Lung (tissue), 12 donors: ENCODE results near the gene ETHE1. TPM values are rescaled to one million over a fixed set of nuclear protein-coding genes. Genes with fewer than 3 reads are reported as not detected.
"Not testable (repeated sequence)": the region's sequence is repeated elsewhere in the genome, so short reads cannot be mapped to it uniquely, and the experiment has no call there.

ENCODE experiments used
- ATAC-seq: fragments of 200-7000 bp; cut with Tn5 transposase; one replicate; pipeline ENCODE4 v1.9.1; 2020; ENCODE audit warnings: moderate number of reproducible peaks; ENCODE audit not compliant: insufficient read depth, low FRiP score
- DNase-seq, 3 donors: peaks; one replicate each; pipeline ENCODE4 v3.0.0-alpha.2; 2013 to 2017
- H3K27ac ChIP-seq, 2 donors: one replicate each; pipeline ENCODE4 v1.5.1; 2013; ENCODE audit warnings: mild to moderate bottlenecking in 2 of 2, moderate library complexity in 2 of 2, control low read depth in 1 of 2, inconsistent platforms in 1 of 2, low read depth in 1 of 2, low read length in 1 of 2
- H3K27me3 ChIP-seq, 3 donors: one replicate each; pipeline ENCODE4 v1.5.1; 2013; ENCODE audit warnings: low read length in 2 of 3; ENCODE audit not compliant: control insufficient read depth in 3 of 3, insufficient read depth in 3 of 3
- H3K36me3 ChIP-seq, 4 donors: one replicate each; pipeline ENCODE4 v1.5.1; 2013; ENCODE audit warnings: low read length in 4 of 4, mild to moderate bottlenecking in 1 of 4, moderate library complexity in 1 of 4; ENCODE audit not compliant: control insufficient read depth in 4 of 4, insufficient read depth in 4 of 4
- H3K4me1 ChIP-seq, 5 donors: one replicate each; pipeline ENCODE4 v1.5.1; 2013; ENCODE audit warnings: low read length in 5 of 5, mild to moderate bottlenecking in 2 of 5, moderate library complexity in 1 of 5; ENCODE audit not compliant: control insufficient read depth in 5 of 5, insufficient read depth in 5 of 5
- H3K4me3 ChIP-seq: one replicate; pipeline ENCODE4 v1.5.1; 2013; ENCODE audit warnings: mild to moderate bottlenecking, control low read depth, moderate library complexity
- H3K9ac ChIP-seq, 2 donors: one replicate each; pipeline ENCODE4 v1.5.1; 2013; ENCODE audit warnings: low read length in 2 of 2, control low read depth in 1 of 2; ENCODE audit not compliant: insufficient read depth in 1 of 2
- H3K9me3 ChIP-seq, 4 donors: one replicate each; pipeline ENCODE4 v1.5.1; 2013; ENCODE audit warnings: low read length in 3 of 4, mild to moderate bottlenecking in 1 of 4, moderate library complexity in 1 of 4; ENCODE audit not compliant: control insufficient read depth in 4 of 4, insufficient read depth in 3 of 4
- WGBS, 2 donors: extraction: QIAGEN DNeasy Blood & Tissue Kit; methylation state at CpG; one replicate each; pipeline ENCODE4 v1.1.7; 2013; 5-methylcytosine and 5-hydroxymethylcytosine counted together
- polyA plus RNA-seq, 2 donors: library from polyadenylated mRNA; stranded (reverse); fragments of 200-250 nt; gene quantifications; one replicate each; pipeline ENCODE4 v1.2.1, GENCODE V29; 2013
- total RNA-seq, 2 donors: library from RNA; depleted of rRNA in 1 of 2; stranded (reverse); fragments of >200 nt in 1 of 2; gene quantifications; one replicate each; pipeline ENCODE4 v1.2.1, GENCODE V29; 2014 to 2021
- TF ChIP-seq, protein P1 (sequence below): IDR thresholded peaks from 2 replicates; pipeline ENCODE4 v1.5.1; 2012; ENCODE audit warnings: mild to moderate bottlenecking; ENCODE audit errors: control extremely low read depth, extremely low read depth
- donor health status: control.
- donor health status: control.
- donor health status: Bipolar disorder and iron deficiency.
- donor health status: healthy.
- donor health status: DM: yes; HTN: yes; CAD: no.

The ETHE1 gene
- total and polyA plus RNA-seq, 4 donors, result 15.0 to 76.9 (median 37.5) TPM

DNA sequence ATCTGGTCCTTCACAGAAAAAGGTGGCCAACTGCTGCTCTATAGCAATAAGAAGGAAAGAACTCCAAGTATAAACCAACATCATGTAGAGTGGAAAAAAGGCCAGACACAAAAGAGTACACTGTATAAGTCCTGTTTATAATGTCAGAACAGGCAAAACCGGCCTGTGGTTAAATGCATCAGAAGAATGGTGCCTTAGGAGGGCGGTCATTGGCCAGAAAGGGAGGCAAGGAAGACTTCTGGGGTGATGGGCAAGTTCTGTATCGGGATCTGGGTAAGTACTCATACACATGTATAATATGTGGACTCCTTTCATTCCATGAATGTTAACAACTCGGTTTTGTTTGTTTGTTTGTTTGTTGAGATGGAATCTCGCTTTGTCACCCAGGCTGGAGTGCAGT lies 4.1 kb downstream of the ETHE1 start:
- ATAC-seq (no peak), DNase-seq (no peak)
- Histone ChIP-seq H3K4me1 (peaks cover 0 to 23% (median 6%) of the 10 kb centered on the region in 5 donors), H3K36me3 (no peaks in the 10 kb centered on the region), H3K9me3 (no peaks in the 10 kb centered on the region), H3K27me3 (no peaks in the 10 kb centered on the region), H3K27ac (no peak overlapping the region), H3K4me3 (no peak overlapping the region), H3K9ac (no peak overlapping the region)
- TF ChIP-seq, protein P1, sequence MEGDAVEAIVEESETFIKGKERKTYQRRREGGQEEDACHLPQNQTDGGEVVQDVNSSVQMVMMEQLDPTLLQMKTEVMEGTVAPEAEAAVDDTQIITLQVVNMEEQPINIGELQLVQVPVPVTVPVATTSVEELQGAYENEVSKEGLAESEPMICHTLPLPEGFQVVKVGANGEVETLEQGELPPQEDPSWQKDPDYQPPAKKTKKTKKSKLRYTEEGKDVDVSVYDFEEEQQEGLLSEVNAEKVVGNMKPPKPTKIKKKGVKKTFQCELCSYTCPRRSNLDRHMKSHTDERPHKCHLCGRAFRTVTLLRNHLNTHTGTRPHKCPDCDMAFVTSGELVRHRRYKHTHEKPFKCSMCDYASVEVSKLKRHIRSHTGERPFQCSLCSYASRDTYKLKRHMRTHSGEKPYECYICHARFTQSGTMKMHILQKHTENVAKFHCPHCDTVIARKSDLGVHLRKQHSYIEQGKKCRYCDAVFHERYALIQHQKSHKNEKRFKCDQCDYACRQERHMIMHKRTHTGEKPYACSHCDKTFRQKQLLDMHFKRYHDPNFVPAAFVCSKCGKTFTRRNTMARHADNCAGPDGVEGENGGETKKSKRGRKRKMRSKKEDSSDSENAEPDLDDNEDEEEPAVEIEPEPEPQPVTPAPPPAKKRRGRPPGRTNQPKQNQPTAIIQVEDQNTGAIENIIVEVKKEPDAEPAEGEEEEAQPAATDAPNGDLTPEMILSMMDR, result no peak
- WGBS, 2 donors, result 80 to 89% methylated on average over 5 of the region's 5 CpGs

DNA sequence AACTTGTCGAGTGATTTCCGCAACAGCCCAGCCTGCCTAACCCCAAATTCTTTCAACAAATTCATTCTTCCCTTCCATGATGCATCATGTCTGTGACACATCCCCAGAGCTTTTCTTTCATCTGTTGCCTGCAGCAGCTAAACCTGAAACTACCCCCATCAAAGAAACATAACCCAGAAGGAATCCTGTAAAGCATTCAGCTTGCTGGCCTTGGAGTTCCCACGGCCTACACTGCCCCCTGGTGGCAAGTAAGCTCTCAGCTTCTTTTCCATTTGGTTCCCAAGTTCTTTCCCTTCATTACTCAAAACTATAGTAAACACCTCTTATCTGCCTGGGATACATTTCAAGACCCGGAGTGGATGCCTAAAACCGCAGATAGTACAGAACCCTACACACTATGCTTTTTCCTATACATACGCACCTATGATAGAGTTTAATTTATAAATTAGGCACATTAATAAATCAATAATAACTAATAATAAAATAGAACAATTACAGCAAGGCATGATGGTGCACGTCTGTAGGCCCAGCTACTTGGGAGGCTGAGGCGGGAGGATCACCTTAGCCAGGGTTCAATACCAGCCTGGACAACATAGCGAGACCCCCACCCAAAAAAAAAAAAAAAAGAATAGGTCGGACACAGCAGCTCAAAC lies 7.4 kb downstream of the ETHE1 start:
- H3K4me1 ChIP-seq, result peaks cover 0 to 2% (median 0%) of the 10 kb centered on the region in 5 donors
- 55 to 62% methylated on average over 10 of the region's 10 CpGs for WGBS, 2 donors
- no peak overlapping the region for H3K9ac ChIP-seq
- ATAC-seq (no peak), DNase-seq (peak; percentile 86 to 91 (median 86))
- TF ChIP-seq, protein P1, result peak; percentile 90
- no peaks in the 10 kb centered on the region for H3K9me3 ChIP-seq
- no peaks in the 10 kb centered on the region for H3K27me3 ChIP-seq
- no peak overlapping the region for H3K4me3 ChIP-seq
- peaks cover 0 to 1% (median 0%) of the 10 kb centered on the region in 4 donors for H3K36me3 ChIP-seq
- no peak overlapping the region for H3K27ac ChIP-seq

DNA sequence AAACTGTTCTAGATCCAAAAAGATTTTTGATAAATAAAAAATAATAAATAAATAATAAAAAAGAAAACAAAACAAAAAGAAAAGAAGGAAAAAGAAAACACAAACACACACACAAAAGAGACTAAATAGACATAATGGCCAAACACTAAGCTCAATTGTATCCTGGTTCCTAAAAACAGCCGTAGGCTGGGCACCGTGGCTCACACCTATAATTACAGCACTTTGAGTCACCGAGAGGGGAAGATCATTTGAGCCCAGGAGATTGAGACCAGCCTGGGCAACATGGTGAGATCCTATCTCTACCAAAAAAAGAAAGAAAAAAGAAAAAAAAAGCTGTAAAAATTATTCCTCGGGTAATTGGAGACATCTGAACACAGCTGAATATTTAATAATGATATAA lies 8.9 kb downstream of the ETHE1 start:
- ATAC-seq (no peak), DNase-seq (no peak)
- no peaks in the 10 kb centered on the region for H3K27me3 ChIP-seq
- no peak overlapping the region for H3K9ac ChIP-seq
- WGBS, 2 donors, result 83 to 88% methylated on average over 4 of the region's 4 CpGs
- no peak overlapping the region for H3K27ac ChIP-seq
- no peak overlapping the region for H3K4me3 ChIP-seq
- TF ChIP-seq, protein P1, result no peak
- H3K4me1 ChIP-seq, result peaks cover 0 to 2% (median 0%) of the 10 kb centered on the region in 5 donors
- peaks cover 0 to 1% (median 0%) of the 10 kb centered on the region in 4 donors for H3K36me3 ChIP-seq
- H3K9me3 ChIP-seq, result no peaks in the 10 kb centered on the region

DNA sequence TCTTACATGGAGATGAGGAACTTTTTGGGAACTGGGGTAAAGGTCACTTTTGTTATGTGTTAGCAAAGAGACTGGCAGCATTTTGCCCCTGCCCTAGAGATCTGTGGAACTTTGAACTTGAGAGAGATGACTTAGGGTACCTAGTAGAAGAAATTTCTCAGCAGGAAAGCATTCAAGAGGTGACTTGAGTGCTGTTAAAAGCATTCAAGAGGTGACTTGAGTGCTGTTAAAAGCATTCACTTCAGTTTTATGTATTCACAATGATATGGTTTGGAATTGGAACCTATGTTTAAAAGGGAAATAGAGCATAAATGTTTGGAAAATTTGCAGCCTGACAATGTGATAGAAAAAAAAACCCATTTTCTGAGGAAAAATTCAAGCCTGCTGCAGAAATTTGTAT lies 14.6 kb downstream of the ETHE1 start:
- H3K27ac ChIP-seq, H3K27me3 ChIP-seq, H3K4me1 ChIP-seq, H3K9ac ChIP-seq, ATAC-seq, H3K9me3 ChIP-seq, H3K4me3 ChIP-seq: not testable (repeated sequence)
- DNase-seq, result peak in 2 of 3 donors; percentile 34 to 66
- H3K36me3 ChIP-seq, result peaks cover 0 to 17% (median 6%) of the 10 kb centered on the region in 4 donors
